DOHH2 (cell line): Measurements from ENCODE around the gene TMEM266.

Source experiments
- EZH2phosphoT487 ChIP-seq: fragments of 200-600 bp; sonication (generic); IDR thresholded peaks from 2 replicates; pipeline ENCODE4 v1.6.1; 2017; ENCODE audit warnings: borderline replicate concordance, mild to moderate bottlenecking, antibody characterized with exemption, low read length, moderate library complexity, mixed read lengths
- TF ChIP-seq, protein P1 (sequence below): fragments of 200-600 bp; sonication (generic); IDR thresholded peaks from one replicate; pipeline ENCODE4 v1.5.1; 2014; ENCODE audit warnings: antibody characterized with exemption, mild to moderate bottlenecking, low read depth, low read length; ENCODE audit not compliant: poor library complexity, severe bottlenecking

DNA sequence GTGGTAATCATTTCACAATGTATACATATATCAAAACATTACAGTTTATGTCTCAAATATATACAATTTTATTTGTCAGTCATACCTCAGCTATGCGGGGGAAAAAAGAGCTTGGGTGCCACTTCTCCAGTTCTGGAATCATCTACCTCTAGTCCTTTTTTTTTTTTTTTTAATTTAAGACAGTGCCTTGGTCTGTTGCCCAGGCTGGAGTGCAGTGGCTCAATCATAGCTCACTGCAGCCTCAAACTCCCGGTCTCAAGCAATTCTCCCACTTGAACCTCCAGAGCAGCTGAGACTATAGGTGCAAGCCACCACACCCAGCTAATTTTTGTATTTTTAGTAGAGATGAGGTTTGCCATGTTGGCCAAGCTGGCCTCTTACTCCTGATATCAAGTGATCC is 67.4 kb downstream of the TMEM266 start:
- TF ChIP-seq, protein P1, sequence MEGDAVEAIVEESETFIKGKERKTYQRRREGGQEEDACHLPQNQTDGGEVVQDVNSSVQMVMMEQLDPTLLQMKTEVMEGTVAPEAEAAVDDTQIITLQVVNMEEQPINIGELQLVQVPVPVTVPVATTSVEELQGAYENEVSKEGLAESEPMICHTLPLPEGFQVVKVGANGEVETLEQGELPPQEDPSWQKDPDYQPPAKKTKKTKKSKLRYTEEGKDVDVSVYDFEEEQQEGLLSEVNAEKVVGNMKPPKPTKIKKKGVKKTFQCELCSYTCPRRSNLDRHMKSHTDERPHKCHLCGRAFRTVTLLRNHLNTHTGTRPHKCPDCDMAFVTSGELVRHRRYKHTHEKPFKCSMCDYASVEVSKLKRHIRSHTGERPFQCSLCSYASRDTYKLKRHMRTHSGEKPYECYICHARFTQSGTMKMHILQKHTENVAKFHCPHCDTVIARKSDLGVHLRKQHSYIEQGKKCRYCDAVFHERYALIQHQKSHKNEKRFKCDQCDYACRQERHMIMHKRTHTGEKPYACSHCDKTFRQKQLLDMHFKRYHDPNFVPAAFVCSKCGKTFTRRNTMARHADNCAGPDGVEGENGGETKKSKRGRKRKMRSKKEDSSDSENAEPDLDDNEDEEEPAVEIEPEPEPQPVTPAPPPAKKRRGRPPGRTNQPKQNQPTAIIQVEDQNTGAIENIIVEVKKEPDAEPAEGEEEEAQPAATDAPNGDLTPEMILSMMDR: no peak
- TF ChIP-seq EZH2phosphoT487: no peak
